ENCODE results near the gene IGLON5. TPM values are rescaled to one million over a fixed set of nuclear protein-coding genes. Genes with fewer than 3 reads are reported as not detected.

Gene IGLON5
- total RNA-seq, 2 donors from 2014 or later, result 0.12 to 0.16 TPM

- DNase-seq, result no peak
- peaks cover 4% of the 10 kb centered on the region for H3K36me3 ChIP-seq
Observed at GRCh38 chr19:51351266-51351990, 40.0 kb downstream of the IGLON5 start.

GRCh38 chr19:51352783-51353360 is 41.4 kb downstream of the IGLON5 start:
- no peak overlapping the region for H3K27ac ChIP-seq
- no peak overlapping the region for H3K9ac ChIP-seq (ENCODE audit: low read depth in 2 of 2, low read length in 2 of 2)
- intact Hi-C loops (cut with DNase I), result no loop called here
- no peaks in the 10 kb centered on the region for H3K4me1 ChIP-seq
- no peak for DNase-seq
- H3K4me3 ChIP-seq, result no peak overlapping the region
- H3K9me3 ChIP-seq, result no peaks in the 10 kb centered on the region
- no peak for TF ChIP-seq CTCF (IDR thresholded peaks at IDR 0.05)
- H3K27me3 ChIP-seq, result no peaks in the 10 kb centered on the region
- peaks cover 4% of the 10 kb centered on the region for H3K36me3 ChIP-seq

More at GRCh38 chr19:51351266-51351990, 40.0 kb downstream of the IGLON5 start:
- Histone ChIP-seq H3K9me3 (no peaks in the 10 kb centered on the region), H3K27ac (no peak overlapping the region), H3K4me1 (no peaks in the 10 kb centered on the region), H3K9ac (ENCODE audit: low read depth in 2 of 2, low read length in 2 of 2) (no peak overlapping the region), H3K27me3 (no peaks in the 10 kb centered on the region), H3K4me3 (no peak overlapping the region)
- intact Hi-C loops (cut with DNase I), result no loop called here
- no peak for TF ChIP-seq CTCF (IDR thresholded peaks at IDR 0.05)

GRCh38 chr19:51354103-51354741 is 42.8 kb downstream of the IGLON5 start:
- no peaks in the 10 kb centered on the region for H3K9me3 ChIP-seq
- peaks cover 4% of the 10 kb centered on the region for H3K36me3 ChIP-seq
- H3K4me1 ChIP-seq, result no peaks in the 10 kb centered on the region
- H3K27me3 ChIP-seq, result no peaks in the 10 kb centered on the region
- no peak overlapping the region for H3K4me3 ChIP-seq
- H3K9ac ChIP-seq (ENCODE audit: low read depth in 2 of 2, low read length in 2 of 2), result no peak overlapping the region
- DNase-seq, result no peak
- intact Hi-C loops (cut with DNase I), result no loop called here
- no peak overlapping the region for H3K27ac ChIP-seq
- TF ChIP-seq CTCF (IDR thresholded peaks at IDR 0.05), result no peak

- no peak overlapping the region for H3K9ac ChIP-seq (ENCODE audit: low read depth in 2 of 2, low read length in 2 of 2)
- peaks cover 4% of the 10 kb centered on the region for H3K36me3 ChIP-seq
- no peaks in the 10 kb centered on the region for H3K27me3 ChIP-seq
- H3K27ac ChIP-seq, result no peak overlapping the region
- no peak for DNase-seq
- intact Hi-C loops (cut with DNase I), result no loop called here
- no peaks in the 10 kb centered on the region for H3K9me3 ChIP-seq
- no peaks in the 10 kb centered on the region for H3K4me1 ChIP-seq
- TF ChIP-seq CTCF (IDR thresholded peaks at IDR 0.05), result no peak
- no peak overlapping the region for H3K4me3 ChIP-seq
Observed at GRCh38 chr19:51354742-51355148, 43.3 kb downstream of the IGLON5 start.

GRCh38 chr19:51356159-51356801 is 44.8 kb downstream of the IGLON5 start:
- DNase-seq, result no peak
- H3K36me3 ChIP-seq, result peaks cover 4% of the 10 kb centered on the region
- H3K27ac ChIP-seq, result no peak overlapping the region
- no peak overlapping the region for H3K4me3 ChIP-seq
- intact Hi-C loops (cut with DNase I), result no loop called here
- H3K27me3 ChIP-seq, result no peaks in the 10 kb centered on the region
- TF ChIP-seq CTCF (IDR thresholded peaks at IDR 0.05), result no peak
- no peak overlapping the region for H3K9ac ChIP-seq (ENCODE audit: low read depth in 2 of 2, low read length in 2 of 2)
- H3K4me1 ChIP-seq, result no peaks in the 10 kb centered on the region
- no peaks in the 10 kb centered on the region for H3K9me3 ChIP-seq

Measured in colonic mucosa (tissue), 4 donors.